ENCODE measurements around the gene FLAD1.

Gene FLAD1

GRCh38 chr1:155000726-155001424, 17.7 kb downstream of the FLAD1 start (continued):
- TF ChIP-seq ZNF280D (tag by site-specific recombination; IDR thresholded peaks at IDR 0.05) (peak; percentile 87; the same call in 1 of the 2 replicates), ZNF677 (tag by site-specific recombination; IDR thresholded peaks at IDR 0.05) (peak; percentile 82), ZNF133 (tag by site-specific recombination; IDR thresholded peaks at IDR 0.05) (no peak), IKZF3 (tag by site-specific recombination; IDR thresholded peaks at IDR 0.05) (peak; percentile 62), RBAK (tag by site-specific recombination; IDR thresholded peaks at IDR 0.05) (no peak), HOXC10 (CRISPR knock-in tag; IDR thresholded peaks at IDR 0.05) (no peak), ZNF571 (tag by site-specific recombination; IDR thresholded peaks at IDR 0.05) (no peak), ZSCAN30 (tag by site-specific recombination; IDR thresholded peaks at IDR 0.05) (peak; percentile 90), SP3 (tag by site-specific recombination; IDR thresholded peaks at IDR 0.05) (peak; percentile 86), ZNF175 (tag by site-specific recombination; IDR thresholded peaks at IDR 0.05) (no peak), ZNF768 (tag by site-specific recombination; IDR thresholded peaks at IDR 0.05) (no peak), ZNF266 (tag by site-specific recombination; IDR thresholded peaks at IDR 0.05; ENCODE audit: low read depth) (no peak), TCF7L2 (IDR thresholded peaks at IDR 0.05; ENCODE audit: borderline replicate concordance, low read depth, low read length) (no peak), ZFHX2 (tag by site-specific recombination; conservative IDR thresholded peaks at IDR 0.05) (peak; percentile 54), BCL6B (tag by site-specific recombination; IDR thresholded peaks at IDR 0.05) (no peak), ZFP3 (tag by site-specific recombination; IDR thresholded peaks at IDR 0.05; ENCODE audit: low read depth) (no peak), OSR2 (tag by site-specific recombination; IDR thresholded peaks at IDR 0.05) (no peak), ZBTB20 (tag by site-specific recombination; IDR thresholded peaks at IDR 0.05) (peak; percentile 92), ZNF560 (tag by site-specific recombination; IDR thresholded peaks at IDR 0.05; ENCODE audit: borderline replicate concordance) (no peak), PRDM1 (tag by site-specific recombination; IDR thresholded peaks at IDR 0.05) (peak; percentile 57), PBX3 (CRISPR knock-in tag; IDR thresholded peaks at IDR 0.05) (no peak), ZBTB26 (tag by site-specific recombination; optimal IDR thresholded peaks at IDR 0.05) (peak; percentile 76), ZNF302 (tag by site-specific recombination; IDR thresholded peaks at IDR 0.05; ENCODE audit: low read depth) (no peak), ZNF654 (tag by site-specific recombination; IDR thresholded peaks at IDR 0.05; ENCODE audit: low read depth) (no peak), ZNF280C (tag by site-specific recombination; IDR thresholded peaks at IDR 0.05) (no peak), ZSCAN16 (tag by site-specific recombination; IDR thresholded peaks at IDR 0.05) (no peak), ZNF473 (tag by site-specific recombination; IDR thresholded peaks at IDR 0.05) (no peak), MEIS1 (CRISPR knock-in tag; IDR thresholded peaks at IDR 0.05; ENCODE audit: borderline replicate concordance) (no peak), GLIS1 (tag by site-specific recombination; IDR thresholded peaks at IDR 0.05) (peak; percentile 98), HOXD13 (CRISPR knock-in tag; IDR thresholded peaks at IDR 0.05; ENCODE audit: borderline replicate concordance) (no peak), ZNF76 (tag by site-specific recombination; IDR thresholded peaks at IDR 0.05; ENCODE audit: borderline replicate concordance, low read depth) (peak; percentile 77), ZNF792 (tag by site-specific recombination; IDR thresholded peaks at IDR 0.05) (no peak), ZNF37A (tag by site-specific recombination; IDR thresholded peaks at IDR 0.05) (no peak; the same call in 1 of the 2 replicates), ZNF169 (tag by site-specific recombination; IDR thresholded peaks at IDR 0.05) (no peak)

All from HEK293 (cell line).